ENCODE results near the gene ZNF555.
A peak's percentile ranks its signal among the peaks of the same experiment; 100 is the strongest.
"Not testable (repeated sequence)": the region's sequence is repeated elsewhere in the genome, so short reads cannot be mapped to it uniquely, and the experiment has no call there.

ZNF555 gene

GRCh38 chr19:2866495-2867024 is 25.3 kb downstream of the ZNF555 start:
- H3K27ac ChIP-seq, result no peak overlapping the region
- H3K27me3 ChIP-seq (replicated peaks), result no peaks in the 10 kb centered on the region
- in situ Hi-C loops (cut with HindIII; ENCODE audit: low pct_ligation_motif_present, low sequenced_read_pairs), result no loop called here
- H3K4me3 ChIP-seq (ENCODE audit: low read depth, low read length), result no peak overlapping the region
- TF ChIP-seq CTCF (IDR thresholded peaks at IDR 0.05; ENCODE audit: low read depth, low read length, missing control alignments), result no peak
- no peaks in the 10 kb centered on the region for H3K36me3 ChIP-seq (replicated peaks)
- no peak for DNase-seq

- Histone ChIP-seq H3K4me3 (ENCODE audit: low read depth, low read length) (no peak within 1 kb of the TSS), H3K27me3 (replicated peaks) (no peaks in the 10 kb centered on the region), H3K27ac (no peak within 1 kb of the TSS), H3K36me3 (replicated peaks) (no peaks in the 10 kb centered on the region)
- TF ChIP-seq CTCF (IDR thresholded peaks at IDR 0.05; ENCODE audit: low read depth, low read length, missing control alignments), result no peak
- DNase-seq, result no peak
- in situ Hi-C loops (cut with HindIII; ENCODE audit: low pct_ligation_motif_present, low sequenced_read_pairs), result no loop called here
Observed at GRCh38 chr19:2867025-2867991, 26.0 kb downstream of the ZNF555 start, which contains the start of gene ZNF556. Gene ZNF556 (plus strand): TSS chr19:2867335. CDS start chr19:2867422, 87 bp downstream.

DNA sequence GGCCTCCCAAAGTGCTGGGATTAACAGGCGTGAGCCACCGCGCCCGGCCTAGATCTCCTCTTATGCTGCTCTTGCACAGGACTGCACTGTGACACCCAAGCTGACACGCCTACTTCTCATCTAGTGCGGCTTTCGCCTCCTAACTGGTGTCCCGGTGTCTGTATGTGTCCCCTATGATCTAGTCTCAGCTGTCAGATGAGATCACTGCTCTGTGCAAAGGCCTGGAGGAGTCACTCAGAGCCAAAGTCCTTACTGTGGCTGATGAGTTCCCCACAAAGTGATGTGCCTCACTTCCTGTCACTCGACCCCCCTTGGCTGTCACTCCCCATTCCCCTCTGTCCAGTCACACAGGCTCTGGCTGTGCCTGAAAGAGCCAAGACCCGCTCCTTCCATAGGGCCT is 28.3 kb downstream of the ZNF555 start:
- in situ Hi-C loops (cut with HindIII; ENCODE audit: low pct_ligation_motif_present, low sequenced_read_pairs), result no loop called here
- no peak for DNase-seq
- H3K27me3 ChIP-seq (replicated peaks), result no peaks in the 10 kb centered on the region

GRCh38 chr19:2872175-2872574 is 30.9 kb downstream of the ZNF555 start:
- DNase-seq, result peak; percentile 6
- H3K27ac ChIP-seq; H3K27me3 ChIP-seq (replicated peaks); H3K36me3 ChIP-seq (replicated peaks); H3K4me3 ChIP-seq (ENCODE audit: low read depth, low read length); in situ Hi-C loops (cut with HindIII; ENCODE audit: low pct_ligation_motif_present, low sequenced_read_pairs): not testable (repeated sequence)
- TF ChIP-seq CTCF (IDR thresholded peaks at IDR 0.05; ENCODE audit: low read depth, low read length, missing control alignments), result peak; percentile 40

More for the DNA sequence above, 28.3 kb downstream of the ZNF555 start:
- Histone ChIP-seq H3K36me3 (replicated peaks) (no peaks in the 10 kb centered on the region), H3K4me3 (ENCODE audit: low read depth, low read length) (no peak overlapping the region), H3K27ac (no peak overlapping the region)
- no peak for TF ChIP-seq CTCF (IDR thresholded peaks at IDR 0.05; ENCODE audit: low read depth, low read length, missing control alignments)

DNA sequence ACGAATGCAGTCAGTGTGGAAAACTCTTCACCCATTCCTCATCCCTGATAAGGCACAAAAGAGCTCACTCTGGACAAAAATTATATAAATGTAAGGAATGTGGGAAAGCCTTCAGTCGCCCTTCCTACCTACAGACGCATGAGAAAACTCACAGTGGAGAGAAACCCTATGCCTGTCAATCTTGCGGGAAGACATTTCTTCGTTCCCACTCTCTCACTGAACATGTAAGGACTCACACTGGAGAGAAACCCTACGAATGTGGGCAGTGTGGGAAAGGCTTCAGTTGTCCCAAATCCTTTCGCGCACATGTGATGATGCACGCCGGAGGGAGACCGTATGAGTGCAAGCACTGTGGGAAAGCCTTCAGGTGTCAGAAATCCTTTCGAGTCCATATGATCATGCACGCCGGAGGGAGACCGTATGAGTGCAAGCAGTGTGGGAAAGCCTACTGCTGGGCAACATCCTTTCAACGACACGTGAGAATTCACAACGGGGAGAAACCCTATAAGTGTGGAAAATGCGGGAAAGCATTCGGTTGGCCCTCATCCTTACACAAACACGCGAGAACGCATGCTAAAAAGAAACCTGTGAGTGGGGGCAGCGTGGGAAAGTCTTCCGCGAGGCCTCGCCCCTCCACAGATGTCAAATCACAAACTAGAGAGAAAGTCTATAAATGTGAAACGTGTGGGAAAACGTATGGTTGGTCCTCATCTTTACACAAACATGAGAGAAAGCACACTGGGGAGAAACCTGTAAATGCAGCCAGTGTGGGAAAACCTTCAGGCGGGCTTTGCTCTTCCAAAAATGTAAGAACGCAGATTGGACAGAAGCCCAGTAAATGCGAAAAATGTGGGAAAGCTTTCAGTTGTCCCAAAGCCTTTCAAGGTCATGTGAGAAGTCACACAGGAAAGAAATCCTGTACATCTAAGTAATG is 36.4 kb downstream of the ZNF555 start:
- Histone ChIP-seq H3K27ac (no peak overlapping the region), H3K4me3 (ENCODE audit: low read depth, low read length) (no peak overlapping the region), H3K27me3 (replicated peaks) (no peaks in the 10 kb centered on the region), H3K36me3 (replicated peaks) (no peaks in the 10 kb centered on the region)
- no peak for DNase-seq
- TF ChIP-seq CTCF (IDR thresholded peaks at IDR 0.05; ENCODE audit: low read depth, low read length, missing control alignments), result no peak
- in situ Hi-C loops (cut with HindIII; ENCODE audit: low pct_ligation_motif_present, low sequenced_read_pairs), result no loop called here
